Suprapubic skin (tissue), 4 donors: ENCODE results near the gene ZC3H12A.

Experiments used
- POLR2A ChIP-seq, 2 donors: fragments of 450-650 bp; IDR thresholded peaks; one replicate each; pipeline ENCODE4 v1.6.1; 2017; ENCODE audit warnings: antibody characterized with exemption in 2 of 2, mild to moderate bottlenecking in 2 of 2, moderate library complexity in 2 of 2
- POLR2AphosphoS5 ChIP-seq, 3 donors: sonication (generic); formaldehyde crosslinking; IDR thresholded peaks; one replicate each; pipeline ENCODE4 v1.6.1; 2017; ENCODE audit warnings: antibody characterized with exemption in 3 of 3
- TF ChIP-seq, protein P1 (sequence below), 2 donors: fragments of 200-600 bp in 1 of 2; fragments of 450-650 bp in 1 of 2; sonication (generic) in 1 of 2; IDR thresholded peaks; one replicate each; pipeline ENCODE4 v1.5.1; 2016 to 2019; ENCODE audit warnings: antibody characterized with exemption in 2 of 2, mild to moderate bottlenecking in 1 of 2, moderate library complexity in 1 of 2

DNA sequence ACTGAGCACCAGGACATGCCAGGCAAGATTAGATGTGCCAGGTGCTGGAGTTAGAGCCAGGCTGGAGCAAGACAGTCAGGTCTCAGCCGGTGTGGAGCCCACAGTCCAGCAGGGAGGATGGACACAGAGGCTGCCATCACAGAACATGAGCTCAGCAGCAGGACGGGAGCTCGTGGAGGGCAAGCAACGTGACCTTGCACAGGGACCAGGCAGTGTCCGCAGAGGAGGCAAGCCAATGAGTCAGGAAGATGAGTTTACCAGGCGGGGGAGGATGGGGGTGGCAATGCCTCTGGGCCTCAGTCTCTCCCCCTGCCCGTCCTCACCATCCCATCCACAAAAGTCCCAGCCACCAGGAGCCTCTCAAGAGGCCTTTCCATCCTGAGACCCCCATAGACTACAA, 20.7 kb upstream of the ZC3H12A start:
- TF ChIP-seq, protein P1, sequence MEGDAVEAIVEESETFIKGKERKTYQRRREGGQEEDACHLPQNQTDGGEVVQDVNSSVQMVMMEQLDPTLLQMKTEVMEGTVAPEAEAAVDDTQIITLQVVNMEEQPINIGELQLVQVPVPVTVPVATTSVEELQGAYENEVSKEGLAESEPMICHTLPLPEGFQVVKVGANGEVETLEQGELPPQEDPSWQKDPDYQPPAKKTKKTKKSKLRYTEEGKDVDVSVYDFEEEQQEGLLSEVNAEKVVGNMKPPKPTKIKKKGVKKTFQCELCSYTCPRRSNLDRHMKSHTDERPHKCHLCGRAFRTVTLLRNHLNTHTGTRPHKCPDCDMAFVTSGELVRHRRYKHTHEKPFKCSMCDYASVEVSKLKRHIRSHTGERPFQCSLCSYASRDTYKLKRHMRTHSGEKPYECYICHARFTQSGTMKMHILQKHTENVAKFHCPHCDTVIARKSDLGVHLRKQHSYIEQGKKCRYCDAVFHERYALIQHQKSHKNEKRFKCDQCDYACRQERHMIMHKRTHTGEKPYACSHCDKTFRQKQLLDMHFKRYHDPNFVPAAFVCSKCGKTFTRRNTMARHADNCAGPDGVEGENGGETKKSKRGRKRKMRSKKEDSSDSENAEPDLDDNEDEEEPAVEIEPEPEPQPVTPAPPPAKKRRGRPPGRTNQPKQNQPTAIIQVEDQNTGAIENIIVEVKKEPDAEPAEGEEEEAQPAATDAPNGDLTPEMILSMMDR (IDR thresholded peaks at IDR 0.05), result no peak
- TF ChIP-seq POLR2AphosphoS5 (IDR thresholded peaks at IDR 0.05), result no peak
- TF ChIP-seq POLR2A (IDR thresholded peaks at IDR 0.05), result no peak
